Measurements from ENCODE around the gene KIF21A. TPM values are rescaled to one million over a fixed set of nuclear protein-coding genes. Genes with fewer than 3 reads are reported as not detected.

KIF21A gene
- polyA plus RNA-seq, 1 of the 3 experiments (the other 2 are of a cell fraction) = 3.6 TPM

Other genes starting within 250 kb of the KIF21A start
- 0.02 and 0.10 TPM in 2 replicates for gene ABCD2, start 176.7 kb upstream of the KIF21A start, polyA plus RNA-seq (2012; rRNA removed)

Measured in SK-N-SH (cell line).